H9 (cell line): ENCODE data around the gene ARPC5. TPM values are rescaled to one million over a fixed set of nuclear protein-coding genes. Genes with fewer than 3 reads are reported as not detected.

Experiments
- DNase-seq: peaks from one replicate; pipeline ENCODE4 v3.0.0-alpha.2; 2017
- H2AFZ ChIP-seq: one replicate; pipeline ENCODE4 v1.6.1; 2013; ENCODE audit warnings: mild to moderate bottlenecking, low read length, control low read depth, moderate library complexity
- H2AK5ac ChIP-seq: 2 replicates; pipeline ENCODE4 v1.6.1; 2013; ENCODE audit warnings: low read length, control low read depth, mixed read lengths; ENCODE audit not compliant: insufficient read length
- H2BK120ac ChIP-seq: one replicate; pipeline ENCODE4 v1.6.1; 2013; ENCODE audit warnings: low read depth, mild to moderate bottlenecking, low read length, control low read depth, inconsistent platforms; ENCODE audit not compliant: poor library complexity, severe bottlenecking
- H2BK12ac ChIP-seq: 2 replicates; pipeline ENCODE4 v1.6.1; 2013; ENCODE audit warnings: low read length, control low read depth, mixed read lengths, low read depth; ENCODE audit not compliant: insufficient read length
- H2BK15ac ChIP-seq: 2 replicates; pipeline ENCODE4 v1.6.1; 2013; ENCODE audit warnings: low read depth, low read length, control low read depth
- H2BK20ac ChIP-seq: one replicate; pipeline ENCODE4 v1.6.1; 2013; ENCODE audit warnings: low read depth, mild to moderate bottlenecking, low read length, control low read depth, inconsistent platforms; ENCODE audit not compliant: poor library complexity, severe bottlenecking
- H2BK5ac ChIP-seq: 2 replicates; pipeline ENCODE4 v1.6.1; 2013; ENCODE audit warnings: low read length, control low read depth, mixed read lengths; ENCODE audit not compliant: insufficient read length
- H3K14ac ChIP-seq: 2 replicates; pipeline ENCODE4 v1.6.1; 2013; ENCODE audit warnings: low read length, control low read depth; ENCODE audit not compliant: insufficient read depth
- H3K18ac ChIP-seq: 2 replicates; pipeline ENCODE4 v1.6.1; 2013; ENCODE audit warnings: low read depth, mild to moderate bottlenecking, mixed read lengths, low read length, control low read depth; ENCODE audit not compliant: insufficient read length
- H3K23ac ChIP-seq: 2 replicates; pipeline ENCODE4 v1.6.1; 2013; ENCODE audit warnings: low read length, control low read depth, mixed read lengths, low read depth; ENCODE audit not compliant: insufficient read length
- H3K23me2 ChIP-seq: 2 replicates; pipeline ENCODE4 v1.6.1; 2013; ENCODE audit warnings: low read depth, mild to moderate bottlenecking, mixed read lengths, low read length, control low read depth; ENCODE audit not compliant: insufficient read length, poor library complexity, severe bottlenecking
- H3K27ac ChIP-seq: 2 replicates; pipeline ENCODE4 v1.5.1; 2013; ENCODE audit warnings: low read length, control low read depth, mixed read lengths, low read depth; ENCODE audit not compliant: insufficient read length
- H3K27me3 ChIP-seq: 2 replicates; pipeline ENCODE4 v1.6.1; 2013; ENCODE audit warnings: low read length, control low read depth, inconsistent platforms; ENCODE audit not compliant: insufficient read depth
- H3K4ac ChIP-seq: 2 replicates; pipeline ENCODE4 v1.6.1; 2013; ENCODE audit warnings: low read depth, mild to moderate bottlenecking, control low read depth, inconsistent platforms, low read length, moderate library complexity
- H3K4me1 ChIP-seq: 2 replicates; pipeline ENCODE4 v1.6.1; 2013; ENCODE audit warnings: low read length, control low read depth, inconsistent platforms; ENCODE audit not compliant: insufficient read depth
- H3K4me2 ChIP-seq: 2 replicates; pipeline ENCODE4 v1.6.1; 2013; ENCODE audit warnings: low read length, control low read depth, mixed read lengths; ENCODE audit not compliant: insufficient read length, insufficient read depth
- H3K56ac ChIP-seq: 2 replicates; pipeline ENCODE4 v1.6.1; 2013; ENCODE audit warnings: low read depth, mild to moderate bottlenecking, mixed read lengths, low read length, control low read depth; ENCODE audit not compliant: insufficient read length
- H3K79me1 ChIP-seq: 2 replicates; pipeline ENCODE4 v1.6.1; 2013; ENCODE audit warnings: low read depth, mild to moderate bottlenecking, moderate library complexity, low read length, control low read depth, inconsistent platforms; ENCODE audit not compliant: insufficient read depth, poor library complexity, severe bottlenecking
- H3K79me2 ChIP-seq: 2 replicates; pipeline ENCODE4 v1.6.1; 2013; ENCODE audit warnings: low read length, control low read depth, inconsistent platforms; ENCODE audit not compliant: insufficient read depth
- H3K9ac ChIP-seq: 2 replicates; pipeline ENCODE4 v1.6.1; 2013; ENCODE audit warnings: low read length, control low read depth, mixed read lengths; ENCODE audit not compliant: insufficient read length; ENCODE audit errors: extremely low read depth
- H3K9me3 ChIP-seq: one replicate; pipeline ENCODE4 v1.6.1; 2013; ENCODE audit warnings: low read depth, low read length, inconsistent platforms; ENCODE audit not compliant: control insufficient read depth
- H3T11ph ChIP-seq: one replicate; pipeline ENCODE4 v1.6.1; 2013; ENCODE audit warnings: mild to moderate bottlenecking, low read length, control low read depth, inconsistent platforms
- H4K20me1 ChIP-seq: one replicate; pipeline ENCODE4 v1.6.1; 2013; ENCODE audit not compliant: control insufficient read depth, insufficient read length, insufficient read depth
- H4K5ac ChIP-seq: 2 replicates; pipeline ENCODE4 v1.6.1; 2013; ENCODE audit warnings: low read depth, mild to moderate bottlenecking, mixed read lengths, low read length, control low read depth; ENCODE audit not compliant: insufficient read length
- H4K8ac ChIP-seq: replicated peaks from 2 replicates; pipeline ENCODE4 v1.6.1; 2013; ENCODE audit warnings: low read length, control low read depth, mixed read lengths, low read depth; ENCODE audit not compliant: insufficient read length
- H4K91ac ChIP-seq: 2 replicates; pipeline ENCODE4 v1.6.1; 2013; ENCODE audit warnings: low read depth, mild to moderate bottlenecking, moderate library complexity, mixed read lengths, low read length, control low read depth; ENCODE audit not compliant: insufficient read length
- H3K27ac Mint-ChIP-seq, 3 experiments: 2 replicates in 2 of 3; 3 replicates in 1 of 3; pipeline ENCODE4 v1.8.0; 2020 to 2021; ENCODE audit warnings: mixed read lengths in 3 of 3, mild to moderate bottlenecking in 1 of 3, moderate library complexity in 1 of 3
- H3K27me3 Mint-ChIP-seq: 2 replicates; pipeline ENCODE4 v1.8.0; 2021; ENCODE audit warnings: low read depth, mild to moderate bottlenecking, moderate library complexity, mixed read lengths
- H3K36me3 Mint-ChIP-seq, 3 experiments: 2 replicates in 2 of 3; 3 replicates in 1 of 3; pipeline ENCODE4 v1.8.0; 2020 to 2021; ENCODE audit warnings: low read depth in 3 of 3, mixed read lengths in 3 of 3; ENCODE audit not compliant: insufficient read depth in 1 of 3
- H3K4me1 Mint-ChIP-seq, 2 experiments: 2 replicates each; pipeline ENCODE4 v1.8.0; 2020; ENCODE audit warnings: mixed read lengths in 2 of 2
- H3K4me3 Mint-ChIP-seq, 2 experiments: 2 replicates in 1 of 2; 3 replicates in 1 of 2; pipeline ENCODE4 v1.8.0; 2020 to 2021; ENCODE audit warnings: mild to moderate bottlenecking in 2 of 2, mixed read lengths in 2 of 2, moderate library complexity in 1 of 2
- H3K9me3 Mint-ChIP-seq, 2 experiments: 2 replicates in 1 of 2; 3 replicates in 1 of 2; pipeline ENCODE4 v1.8.0; 2020; ENCODE audit warnings: mild to moderate bottlenecking in 2 of 2, mixed read lengths in 2 of 2, moderate library complexity in 1 of 2
- CTCF ChIP-seq: fragments of 200-600 bp; sonication (generic); conservative IDR thresholded peaks from 3 replicates; pipeline ENCODE4 v1.8.0; 2021; ENCODE audit warnings: antibody characterized with exemption, mild to moderate bottlenecking
- WGBS: extraction: QIAGEN DNeasy Blood & Tissue Kit; methylation state at CpG from one replicate; pipeline ENCODE4 v1.1.7; 2013; ENCODE audit warnings: missing lambda C conversion rate, low lambda C conversion rate, mixed read lengths; ENCODE audit not compliant: insufficient read length; ENCODE audit errors: extremely low coverage; 5-methylcytosine and 5-hydroxymethylcytosine counted together
- total RNA-seq: library from RNA; stranded (reverse); gene quantifications from 2 replicates; pipeline ENCODE4 v1.2.1, GENCODE V29; 2021

ARPC5 gene
- total RNA-seq, 1 experiment from 2014 or later = 67.7 TPM

- Histone ChIP-seq H3K27me3 (no peaks in the 10 kb centered on the region), H4K91ac (no peak overlapping the region), H4K5ac (no peak overlapping the region), H2BK15ac (no peak overlapping the region), H3K4ac (no peak overlapping the region), H2BK5ac (no peak overlapping the region), H2AFZ (no peak overlapping the region), H3K9ac (no peak overlapping the region), H3K79me2 (no peaks in the 10 kb centered on the region), H3K4me1 (no peaks in the 10 kb centered on the region), H3K14ac (no peak overlapping the region), H4K8ac (no peak overlapping the region), H3K9me3 (no peaks in the 10 kb centered on the region), H3K4me2 (no peak overlapping the region), H2BK20ac (no peak overlapping the region), H3T11ph (no peak overlapping the region), H2BK120ac (no peak overlapping the region), H3K23me2 (no peaks in the 10 kb centered on the region), H2AK5ac (no peak overlapping the region), H3K23ac (no peak overlapping the region), H3K79me1 (no peaks in the 10 kb centered on the region), H2BK12ac (no peak overlapping the region), H3K18ac (no peak overlapping the region), H4K20me1 (no peaks in the 10 kb centered on the region), H3K27ac (no peak overlapping the region), H3K56ac (no peak overlapping the region)
- H3K27ac Mint-ChIP-seq = no peak overlapping the region; a peak in 1 of 7 replicates
- no peak for DNase-seq
- H3K36me3 Mint-ChIP-seq = peaks cover 19 to 34% (median 29%) of the 10 kb centered on the region in 3 experiments; a peak in 6 of 7 replicates
- peaks cover 29% of the 10 kb centered on the region in 2 experiments for H3K4me1 Mint-ChIP-seq
- TF ChIP-seq CTCF = no peak
- WGBS = no CpG with 5 or more reads among the region's 2 CpGs
- H3K9me3 Mint-ChIP-seq = no peaks in the 10 kb centered on the region
- H3K4me3 Mint-ChIP-seq = no peak overlapping the region
- H3K27me3 Mint-ChIP-seq = no peaks in the 10 kb centered on the region
Measured at GRCh38 chr1:183630748-183631147, 4.8 kb downstream of the ARPC5 start.
